SK-N-SH (cell line): ENCODE data around the gene CD68. TPM values are rescaled to one million over a fixed set of nuclear protein-coding genes. Genes with fewer than 3 reads are reported as not detected.
A peak's percentile ranks its signal among the peaks of the same experiment; 100 is the strongest.

Source experiments
- CTCF ChIA-PET: fragments of 300-600, 350-600 bp; formaldehyde crosslinking; extraction: SDS; loops from one replicate; lab custom pipeline; 2021; lab: Yijun Ruan, JAX
- POLR2A ChIA-PET: fragments of 350-600 bp; sonication (Branson Sonifier 250); formaldehyde crosslinking; extraction: SDS; loops from one replicate; lab custom pipeline; 2020; ENCODE audit warnings: antibody characterized with exemption, inconsistent platforms; lab: Yijun Ruan, JAX
- DNase-seq: peaks from one replicate; pipeline ENCODE4 v3.0.0; 2012
- H2AFZ ChIP-seq: fragments of 200-600 bp; sonication (generic); 2 replicates; pipeline ENCODE4 v1.8.1; 2016; ENCODE audit warnings: antibody characterized with exemption, mild to moderate bottlenecking, low read depth
- H3F3A ChIP-seq: fragments of 200-600 bp; sonication (generic); replicated peaks from 2 replicates; pipeline ENCODE3; 2016; ENCODE audit warnings: antibody characterized with exemption, mild to moderate bottlenecking; ENCODE audit not compliant: insufficient read depth
- H3K27ac ChIP-seq, 2 experiments: fragments of 200-500 bp in 1 of 2; fragments of 200-600 bp in 1 of 2; sonication (Bioruptor generic) in 1 of 2; sonication (generic), shearing (Covaris generic) in 1 of 2; 2 replicates each; pipeline versions ENCODE4 v1.5.1 to v1.6.1; 2014 to 2016; ENCODE audit warnings: low read depth in 2 of 2, inconsistent platforms in 1 of 2, low read length in 1 of 2, mild to moderate bottlenecking in 1 of 2, mixed read lengths in 1 of 2
- H3K27me3 ChIP-seq: fragments of 200-600 bp; sonication (generic), shearing (Covaris generic); 2 replicates; pipeline ENCODE4 v1.6.1; 2016; ENCODE audit warnings: mixed run types; ENCODE audit not compliant: insufficient read depth
- H3K36me3 ChIP-seq, 2 experiments: fragments of 200-500 bp in 1 of 2; fragments of 200-600 bp in 1 of 2; sonication (Bioruptor generic) in 1 of 2; sonication (generic) in 1 of 2; replicated peaks in 1 of 2; 2 replicates each; pipeline versions ENCODE3 to v1.5.1; 2014 to 2016; ENCODE audit warnings: low read length in 1 of 2, mild to moderate bottlenecking in 1 of 2; ENCODE audit not compliant: insufficient read depth in 2 of 2, control insufficient read depth in 1 of 2
- H3K4me1 ChIP-seq, 2 experiments: fragments of 200-500 bp in 1 of 2; fragments of 200-600 bp in 1 of 2; sonication (Bioruptor generic) in 1 of 2; sonication (generic), shearing (Covaris generic) in 1 of 2; 2 replicates each; pipeline versions ENCODE4 v1.5.1 to v1.6.1; 2014 to 2016; ENCODE audit warnings: low read depth in 1 of 2, low read length in 1 of 2, mixed run types in 1 of 2; ENCODE audit not compliant: insufficient read depth in 2 of 2, control insufficient read depth in 1 of 2
- H3K4me2 ChIP-seq: fragments of 200-600 bp; sonication (generic), shearing (Covaris generic); 2 replicates; pipeline ENCODE4 v1.6.1; 2017; ENCODE audit warnings: mixed run types
- H3K4me3 ChIP-seq, 2 experiments: fragments of 200-500 bp in 1 of 2; fragments of 200-600 bp in 1 of 2; sonication (Bioruptor generic) in 1 of 2; sonication (generic), shearing (Covaris generic) in 1 of 2; 2 replicates each; pipeline versions ENCODE4 v1.5.1 to v1.8.1; 2014 to 2016; ENCODE audit warnings: low read depth in 2 of 2, inconsistent platforms in 1 of 2, low read length in 1 of 2, mild to moderate bottlenecking in 1 of 2, mixed read lengths in 1 of 2, moderate library complexity in 1 of 2
- H3K79me2 ChIP-seq: fragments of 200-600 bp; sonication (generic); 2 replicates; pipeline ENCODE4 v1.8.1; 2017; ENCODE audit warnings: mild to moderate bottlenecking; ENCODE audit not compliant: insufficient read depth
- H3K9ac ChIP-seq: fragments of 200-600 bp; sonication (generic); 2 replicates; pipeline ENCODE4 v1.6.1; 2017; ENCODE audit warnings: mixed run types
- H3K9me2 ChIP-seq: fragments of 200-600 bp; sonication (generic); 2 replicates; pipeline ENCODE4 v1.6.1; 2017; ENCODE audit warnings: mixed run types
- H3K9me3 ChIP-seq: fragments of 200-600 bp; sonication (generic); 2 replicates; pipeline ENCODE4 v1.6.1; 2017; ENCODE audit warnings: mixed run types, mild to moderate bottlenecking, moderate library complexity
- H4K20me1 ChIP-seq: fragments of 200-600 bp; sonication (generic); 2 replicates; pipeline ENCODE4 v1.6.1; 2017; ENCODE audit warnings: mild to moderate bottlenecking, mixed run types; ENCODE audit not compliant: insufficient read depth
- ELF1 ChIP-seq: IDR thresholded peaks from 2 replicates; pipeline ENCODE4 v1.4.0; 2012
- EP300 ChIP-seq, 2 experiments: IDR thresholded peaks; 2 replicates each; pipeline versions ENCODE4 v1.4.0 to v1.6.1; 2012; ENCODE audit warnings: borderline replicate concordance in 1 of 2, low read depth in 1 of 2, low read length in 1 of 2
- FOXM1 ChIP-seq: IDR thresholded peaks from 2 replicates; pipeline ENCODE4 v1.4.0; 2012; ENCODE audit warnings: low read depth, mild to moderate bottlenecking
- GABPA ChIP-seq: IDR thresholded peaks from 2 replicates; pipeline ENCODE4 v1.4.0; 2012; ENCODE audit warnings: low read depth, mild to moderate bottlenecking
- GATA2 ChIP-seq: sonication (generic); formaldehyde crosslinking; IDR thresholded peaks from 2 replicates; pipeline ENCODE4 v1.5.0; 2020; ENCODE audit warnings: mild to moderate bottlenecking, missing genetic modification reagents
- MEF2A ChIP-seq: IDR thresholded peaks from 2 replicates; pipeline ENCODE4 v1.4.0; 2012; ENCODE audit warnings: low read depth, borderline replicate concordance
- MXI1 ChIP-seq: IDR thresholded peaks from 2 replicates; pipeline ENCODE4 v1.6.1; 2012; ENCODE audit warnings: mild to moderate bottlenecking, low read depth, low read length, improper control_type of control experiment
- NRF1 ChIP-seq: IDR thresholded peaks from 2 replicates; pipeline ENCODE4 v1.6.1; 2012; ENCODE audit warnings: low read depth, mild to moderate bottlenecking, low read length
- POLR2AphosphoS5 ChIP-seq: IDR thresholded peaks from 2 replicates; pipeline ENCODE4 v1.6.1; 2012; ENCODE audit warnings: low read depth, low read length
- RCOR1 ChIP-seq: fragments of 150-350 bp; IDR thresholded peaks from 2 replicates; pipeline ENCODE4 v1.6.1; 2017; ENCODE audit warnings: antibody characterized with exemption, low read length
- TAF1 ChIP-seq: IDR thresholded peaks from 2 replicates; pipeline ENCODE4 v1.6.1; 2012; ENCODE audit warnings: low read depth, mild to moderate bottlenecking, low read length, moderate library complexity, borderline replicate concordance
- WGBS: methylation state at CpG from one replicate; pipeline ENCODE4 v1.1.6; 2017; ENCODE audit warnings: low lambda C conversion rate; 5-methylcytosine and 5-hydroxymethylcytosine counted together
- polyA plus RNA-seq, 3 experiments: library from polyadenylated mRNA; depleted of rRNA; stranded (reverse); fragments of >200 nt; gene quantifications; 2 replicates each; pipeline ENCODE4 v1.2.3, GENCODE V29; 2012
- TF ChIP-seq, protein P1 (sequence below): IDR thresholded peaks from 2 replicates; pipeline ENCODE4 v1.4.0; 2012; ENCODE audit warnings: low read depth, borderline replicate concordance
- TF ChIP-seq, protein P2 (sequence below): IDR thresholded peaks from 2 replicates; pipeline ENCODE4; 2012
- TF ChIP-seq, protein P3 (sequence below): fragments of 150-350 bp; IDR thresholded peaks from 2 replicates; pipeline ENCODE4 v1.6.1; 2016; ENCODE audit warnings: mild to moderate bottlenecking, low read depth, low read length
- TF ChIP-seq, protein P4 (sequence below): IDR thresholded peaks from 2 replicates; pipeline ENCODE4 v1.6.1; 2012; ENCODE audit warnings: mild to moderate bottlenecking, low read depth, low read length, moderate library complexity

The CD68 gene
- polyA plus RNA-seq, 1 of the 3 experiments (the other 2 are of a cell fraction), result 62.4 TPM

DNA sequence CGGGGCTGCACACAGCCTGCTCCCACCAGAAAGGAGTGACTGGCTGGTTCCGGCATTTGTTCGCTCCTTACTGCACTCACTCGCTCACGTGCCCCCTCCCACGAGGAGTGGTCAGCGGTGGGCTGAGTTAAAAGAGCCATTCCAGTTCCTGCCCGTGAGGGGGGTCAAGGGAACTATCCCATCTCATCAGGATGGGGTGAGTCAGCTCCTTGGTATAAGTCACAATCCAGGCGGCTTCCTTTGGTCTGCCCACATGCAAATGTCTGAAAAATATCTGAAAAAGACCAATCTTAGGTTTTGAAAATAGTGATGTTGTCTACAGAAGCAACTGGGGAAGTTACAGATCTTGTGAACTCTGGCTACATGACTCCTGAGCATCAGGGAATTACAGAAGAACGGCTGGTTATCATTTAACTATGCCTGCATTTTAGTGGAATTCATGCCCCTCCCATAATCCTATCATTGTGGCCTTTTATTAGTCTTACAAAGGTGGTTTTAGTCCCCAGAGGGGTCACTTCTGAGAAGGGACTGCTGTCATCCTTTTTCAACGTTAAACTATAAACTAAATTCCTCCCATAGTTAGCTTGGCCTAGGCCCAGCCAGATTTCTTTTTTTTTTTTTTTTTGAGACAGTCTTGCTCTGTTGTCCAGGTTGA is 40.4 kb upstream of the CD68 start:
- no peak overlapping the region for H3K4me2 ChIP-seq
- H3K9ac ChIP-seq, result no peak overlapping the region
- H3K4me3 ChIP-seq, result no peak overlapping the region
- H3K79me2 ChIP-seq, result no peaks in the 10 kb centered on the region
- no peaks in the 10 kb centered on the region for H3K9me2 ChIP-seq
- no peak for DNase-seq
- 0 out of 2 replicates have a peak overlapping the region, but pooled peaks have one; percentile 29 for H2AFZ ChIP-seq
- CTCF ChIA-PET, result interaction anchor here (1.5 to 6.8 kb wide), 2 partner anchors 22 to 24 kb away, joined by 5 to 32 read pairs; partner anchors contain the start of gene SENP3
- POLR2A ChIA-PET, result interaction anchor here (1.2 kb wide), 1 partner anchor 23 kb away, joined by 3 read pairs; no protein-coding TSS in a partner anchor
- peaks cover 3% of the 10 kb centered on the region; the same call in 1 of the 2 replicates for H3K9me3 ChIP-seq
- no peaks in the 10 kb centered on the region; the same call in 1 of the 2 replicates for H3K27me3 ChIP-seq
- H4K20me1 ChIP-seq, result no peaks in the 10 kb centered on the region
- H3K27ac ChIP-seq, result no peak overlapping the region
- no peaks in the 10 kb centered on the region for H3F3A ChIP-seq
- WGBS, result 62% methylated on average over 10 of the region's 11 CpGs
- H3K4me1 ChIP-seq, result no peaks in the 10 kb centered on the region
- TF ChIP-seq POLR2AphosphoS5 (no peak), TAF1 (no peak)
- TF ChIP-seq, protein P1, sequence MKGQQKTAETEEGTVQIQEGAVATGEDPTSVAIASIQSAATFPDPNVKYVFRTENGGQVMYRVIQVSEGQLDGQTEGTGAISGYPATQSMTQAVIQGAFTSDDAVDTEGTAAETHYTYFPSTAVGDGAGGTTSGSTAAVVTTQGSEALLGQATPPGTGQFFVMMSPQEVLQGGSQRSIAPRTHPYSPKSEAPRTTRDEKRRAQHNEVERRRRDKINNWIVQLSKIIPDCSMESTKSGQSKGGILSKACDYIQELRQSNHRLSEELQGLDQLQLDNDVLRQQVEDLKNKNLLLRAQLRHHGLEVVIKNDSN, result no peak
- TF ChIP-seq, protein P2, sequence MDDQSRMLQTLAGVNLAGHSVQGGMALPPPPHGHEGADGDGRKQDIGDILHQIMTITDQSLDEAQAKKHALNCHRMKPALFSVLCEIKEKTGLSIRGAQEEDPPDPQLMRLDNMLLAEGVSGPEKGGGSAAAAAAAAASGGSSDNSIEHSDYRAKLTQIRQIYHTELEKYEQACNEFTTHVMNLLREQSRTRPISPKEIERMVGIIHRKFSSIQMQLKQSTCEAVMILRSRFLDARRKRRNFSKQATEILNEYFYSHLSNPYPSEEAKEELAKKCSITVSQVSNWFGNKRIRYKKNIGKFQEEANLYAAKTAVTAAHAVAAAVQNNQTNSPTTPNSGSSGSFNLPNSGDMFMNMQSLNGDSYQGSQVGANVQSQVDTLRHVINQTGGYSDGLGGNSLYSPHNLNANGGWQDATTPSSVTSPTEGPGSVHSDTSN, result no peak
- no peaks in the 10 kb centered on the region for H3K36me3 ChIP-seq

DNA sequence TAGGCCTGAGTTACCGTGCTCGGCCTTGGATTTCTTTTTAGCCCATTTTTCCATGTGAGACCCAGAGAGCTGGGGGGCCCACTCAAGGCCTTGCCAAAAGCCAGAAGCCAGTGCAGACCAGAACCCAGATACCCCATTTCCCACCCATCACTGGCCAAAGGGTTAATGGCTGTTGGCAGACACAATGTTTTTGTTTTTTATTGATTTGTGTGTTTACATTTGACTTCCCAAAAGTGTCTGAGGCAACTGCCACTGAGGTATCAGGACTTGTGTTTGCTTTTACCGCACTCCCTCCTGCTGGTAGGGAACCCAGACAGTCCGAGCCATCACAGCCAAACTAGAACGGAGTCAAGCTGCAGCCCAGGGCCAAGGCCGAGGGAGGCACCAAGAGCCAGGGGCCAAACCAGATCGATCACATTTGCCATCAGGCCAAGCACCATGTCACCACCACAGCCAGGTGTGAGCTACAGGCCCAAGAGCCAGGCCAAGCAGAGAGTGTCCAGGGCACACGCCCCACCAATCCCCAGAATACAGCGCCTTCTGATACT is 38.3 kb upstream of the CD68 start:
- Histone ChIP-seq H3F3A (no peaks in the 10 kb centered on the region), H3K9ac (no peak overlapping the region), H2AFZ (no peak overlapping the region), H3K27me3 (no peaks in the 10 kb centered on the region; the same call in 1 of the 2 replicates), H3K9me2 (no peaks in the 10 kb centered on the region), H4K20me1 (no peaks in the 10 kb centered on the region), H3K36me3 (no peaks in the 10 kb centered on the region), H3K4me1 (no peaks in the 10 kb centered on the region), H3K4me3 (no peak overlapping the region), H3K27ac (no peak overlapping the region), H3K9me3 (peaks cover 3% of the 10 kb centered on the region; the same call in 1 of the 2 replicates), H3K4me2 (no peak overlapping the region), H3K79me2 (no peaks in the 10 kb centered on the region)
- 84% methylated on average over 9 of the region's 9 CpGs for WGBS
- ChIA-PET CTCF (interaction anchor here (1.3 to 6.8 kb wide), 3 partner anchors 20 to 42 kb away, joined by 3 to 32 read pairs (median 9); partner anchors contain the start of gene SENP3), POLR2A (no interaction called here)
- DNase-seq, result no peak
- no peak for TF ChIP-seq TAF1
- TF ChIP-seq, protein P3, sequence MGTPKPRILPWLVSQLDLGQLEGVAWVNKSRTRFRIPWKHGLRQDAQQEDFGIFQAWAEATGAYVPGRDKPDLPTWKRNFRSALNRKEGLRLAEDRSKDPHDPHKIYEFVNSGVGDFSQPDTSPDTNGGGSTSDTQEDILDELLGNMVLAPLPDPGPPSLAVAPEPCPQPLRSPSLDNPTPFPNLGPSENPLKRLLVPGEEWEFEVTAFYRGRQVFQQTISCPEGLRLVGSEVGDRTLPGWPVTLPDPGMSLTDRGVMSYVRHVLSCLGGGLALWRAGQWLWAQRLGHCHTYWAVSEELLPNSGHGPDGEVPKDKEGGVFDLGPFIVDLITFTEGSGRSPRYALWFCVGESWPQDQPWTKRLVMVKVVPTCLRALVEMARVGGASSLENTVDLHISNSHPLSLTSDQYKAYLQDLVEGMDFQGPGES, result no peak
- TF ChIP-seq GABPA, result no peak
- TF ChIP-seq GATA2, result no peak
- TF ChIP-seq FOXM1, result no peak
- TF ChIP-seq, protein P1, result no peak
- TF ChIP-seq EP300 (IDR thresholded peaks at IDR 0.05; ENCODE audit: borderline replicate concordance in 1 of 2, low read depth in 1 of 2, low read length in 1 of 2), result no peak
- TF ChIP-seq, protein P4, sequence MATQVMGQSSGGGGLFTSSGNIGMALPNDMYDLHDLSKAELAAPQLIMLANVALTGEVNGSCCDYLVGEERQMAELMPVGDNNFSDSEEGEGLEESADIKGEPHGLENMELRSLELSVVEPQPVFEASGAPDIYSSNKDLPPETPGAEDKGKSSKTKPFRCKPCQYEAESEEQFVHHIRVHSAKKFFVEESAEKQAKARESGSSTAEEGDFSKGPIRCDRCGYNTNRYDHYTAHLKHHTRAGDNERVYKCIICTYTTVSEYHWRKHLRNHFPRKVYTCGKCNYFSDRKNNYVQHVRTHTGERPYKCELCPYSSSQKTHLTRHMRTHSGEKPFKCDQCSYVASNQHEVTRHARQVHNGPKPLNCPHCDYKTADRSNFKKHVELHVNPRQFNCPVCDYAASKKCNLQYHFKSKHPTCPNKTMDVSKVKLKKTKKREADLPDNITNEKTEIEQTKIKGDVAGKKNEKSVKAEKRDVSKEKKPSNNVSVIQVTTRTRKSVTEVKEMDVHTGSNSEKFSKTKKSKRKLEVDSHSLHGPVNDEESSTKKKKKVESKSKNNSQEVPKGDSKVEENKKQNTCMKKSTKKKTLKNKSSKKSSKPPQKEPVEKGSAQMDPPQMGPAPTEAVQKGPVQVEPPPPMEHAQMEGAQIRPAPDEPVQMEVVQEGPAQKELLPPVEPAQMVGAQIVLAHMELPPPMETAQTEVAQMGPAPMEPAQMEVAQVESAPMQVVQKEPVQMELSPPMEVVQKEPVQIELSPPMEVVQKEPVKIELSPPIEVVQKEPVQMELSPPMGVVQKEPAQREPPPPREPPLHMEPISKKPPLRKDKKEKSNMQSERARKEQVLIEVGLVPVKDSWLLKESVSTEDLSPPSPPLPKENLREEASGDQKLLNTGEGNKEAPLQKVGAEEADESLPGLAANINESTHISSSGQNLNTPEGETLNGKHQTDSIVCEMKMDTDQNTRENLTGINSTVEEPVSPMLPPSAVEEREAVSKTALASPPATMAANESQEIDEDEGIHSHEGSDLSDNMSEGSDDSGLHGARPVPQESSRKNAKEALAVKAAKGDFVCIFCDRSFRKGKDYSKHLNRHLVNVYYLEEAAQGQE, result no peak
- TF ChIP-seq MEF2A, result no peak
- TF ChIP-seq RCOR1, result no peak
- TF ChIP-seq NRF1, result no peak
- no peak for TF ChIP-seq MXI1
- TF ChIP-seq ELF1, result no peak
